Middle frontal gyrus (tissue), 1 donor: Measurements from ENCODE around the gene TSC22D4.
"Not testable (repeated sequence)": the region's sequence is repeated elsewhere in the genome, so short reads cannot be mapped to it uniquely, and the experiment has no call there.

Experiments
- DNase-seq: peaks from one replicate; pipeline ENCODE4 v3.0.0-alpha.2; 2015; ENCODE audit warnings: low spot score; ENCODE audit errors: extremely low spot score

The TSC22D4 gene

DNA sequence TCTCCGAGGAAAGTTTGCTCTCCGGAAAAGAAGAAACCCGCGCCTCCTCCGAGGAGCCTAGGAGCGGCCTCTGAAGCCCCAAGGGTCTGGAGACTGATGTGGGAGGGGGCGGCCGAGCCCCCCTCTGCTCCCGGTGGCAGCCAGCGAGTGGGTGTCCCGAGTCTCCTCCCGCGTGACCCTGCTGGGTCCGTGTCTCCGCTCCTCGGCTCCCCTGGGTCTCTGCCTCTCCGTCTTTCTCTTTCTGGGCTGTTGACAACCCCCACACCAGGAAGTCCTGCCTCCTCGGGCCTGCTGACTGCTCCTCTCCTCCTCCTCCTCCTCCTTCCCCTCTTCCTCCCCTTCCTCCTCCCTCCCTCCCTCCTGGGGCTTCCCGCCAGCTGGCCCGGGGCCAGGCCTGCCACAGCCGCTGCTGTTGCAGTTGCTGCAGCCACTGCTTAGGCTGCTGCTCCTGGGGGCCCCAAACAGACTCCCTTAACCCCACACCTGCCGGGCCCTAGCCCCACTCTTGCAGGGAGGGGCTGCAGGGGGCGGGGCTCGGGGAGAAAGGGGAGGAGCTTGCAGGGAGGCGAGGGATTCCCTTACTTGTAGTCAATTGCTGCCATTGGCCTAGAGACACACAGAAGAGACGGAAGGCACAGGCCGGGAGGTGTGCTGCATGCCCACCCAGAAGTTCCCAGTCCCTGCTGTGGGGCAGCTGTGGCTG, at the start of gene TSC22D4:
TSC22D4 (minus strand) TSS at position 257 of the 703 bp plus-strand sequence. CDS start 1,176 bp downstream, outside the sequence.
- DNase-seq, result peak; percentile 72

DNA sequence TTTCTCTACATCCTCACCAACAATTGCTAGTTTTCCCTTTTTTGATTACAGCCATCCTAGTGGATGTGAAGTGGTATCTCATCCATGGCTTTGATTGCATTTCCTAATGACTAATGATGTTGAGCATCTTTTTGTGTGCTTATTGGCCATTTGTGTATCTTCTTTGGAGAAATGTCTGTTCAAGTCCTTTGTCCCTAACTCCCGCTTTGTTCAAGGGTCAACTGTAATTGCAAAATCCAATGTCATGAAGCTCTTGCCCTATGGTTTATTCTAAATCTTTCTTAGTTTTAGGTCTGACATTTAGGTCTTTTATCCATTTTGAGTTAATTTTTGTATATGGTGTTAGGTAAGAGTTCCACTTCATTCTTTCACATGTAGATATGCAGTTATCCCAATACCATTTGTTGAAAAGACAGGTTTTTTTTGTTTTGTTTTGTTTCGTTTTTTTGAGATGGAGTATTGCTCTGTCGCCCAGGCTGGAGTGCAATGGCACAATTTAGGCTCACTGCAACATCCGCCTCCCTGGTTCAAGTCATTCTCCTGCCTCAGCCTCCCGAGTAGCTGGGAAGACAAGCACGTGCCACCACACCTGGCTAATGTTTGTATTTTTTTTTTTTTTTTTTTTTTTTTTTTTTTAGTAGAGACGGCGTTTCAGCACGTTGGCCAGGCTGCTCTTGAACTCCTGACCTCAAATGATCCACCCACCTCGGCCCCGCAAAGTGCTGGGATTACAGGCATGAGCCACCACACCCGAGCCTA, 49.3 kb upstream of the TSC22D4 start:
- not testable (repeated sequence) for DNase-seq

DNA sequence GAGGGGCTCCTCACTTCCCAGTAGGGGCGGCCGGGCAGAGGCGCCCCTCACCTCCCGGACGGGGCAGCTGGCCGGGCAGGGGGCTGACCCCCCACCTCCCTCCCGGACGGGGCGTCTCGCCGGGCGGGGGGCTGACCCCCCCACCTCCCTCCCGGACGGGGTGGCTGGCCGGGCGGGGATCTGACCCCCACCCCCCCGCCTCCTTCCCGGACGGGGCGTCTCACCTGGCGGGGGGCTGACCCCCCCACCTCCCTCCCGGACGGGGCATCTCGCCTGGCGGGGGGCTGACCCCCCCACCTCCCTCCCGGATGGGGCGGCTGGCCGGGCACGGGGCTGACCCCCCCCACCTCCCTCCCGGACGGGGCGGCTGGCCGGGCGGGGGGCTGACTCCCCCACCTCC, 44.2 kb upstream of the TSC22D4 start:
- DNase-seq, result not testable (repeated sequence)

DNA sequence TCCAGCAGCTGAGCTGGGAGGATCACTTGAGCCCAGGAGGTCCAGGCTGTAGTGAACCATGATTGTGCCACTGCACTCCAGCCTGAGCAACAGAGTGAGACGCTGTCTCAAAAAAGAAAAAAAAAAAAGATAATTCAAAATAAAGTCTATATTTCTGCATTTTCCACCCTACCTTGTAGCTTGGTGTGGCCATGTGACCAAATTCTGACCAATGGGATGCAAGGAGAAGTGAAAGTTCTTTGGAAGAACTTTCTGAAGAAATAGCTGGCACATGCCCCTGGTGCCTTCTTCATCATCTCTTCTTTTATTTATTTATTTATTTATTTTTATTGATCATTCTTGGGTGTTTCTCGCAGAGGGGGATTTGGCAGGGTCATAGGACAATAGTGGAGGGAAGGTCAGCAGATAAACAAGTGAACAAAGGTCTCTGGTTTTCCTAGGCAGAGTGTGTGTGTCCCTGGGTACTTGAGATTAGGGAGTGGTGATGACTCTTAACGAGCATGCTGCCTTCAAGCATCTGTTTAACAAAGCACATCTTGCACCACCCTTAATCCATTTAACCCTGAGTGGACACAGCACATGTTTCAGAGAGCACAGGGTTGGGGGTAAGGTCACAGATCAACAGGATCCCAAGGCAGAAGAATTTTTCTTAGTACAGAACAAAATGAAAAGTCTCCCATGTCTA, 43.0 kb upstream of the TSC22D4 start:
- not testable (repeated sequence) for DNase-seq

DNA sequence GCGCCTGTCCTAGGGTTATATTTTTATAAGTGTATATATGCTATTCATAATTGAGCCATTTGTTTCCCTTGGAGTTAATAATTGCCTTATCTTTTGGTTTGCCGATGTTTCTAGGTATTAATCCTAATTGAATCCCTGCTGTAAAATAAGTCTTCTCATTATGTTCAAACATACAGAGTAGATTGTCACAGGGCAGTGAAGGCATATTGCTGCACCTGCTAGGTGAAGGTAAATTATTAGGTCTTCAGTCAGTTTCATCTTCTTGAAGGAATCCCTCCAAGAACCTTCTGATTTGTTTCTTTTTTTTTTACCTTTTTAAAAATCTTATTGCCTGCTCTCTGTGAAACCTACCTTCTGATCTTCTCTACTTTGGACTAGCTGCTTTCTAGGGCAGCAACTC, 42.1 kb upstream of the TSC22D4 start:
- DNase-seq, result no peak

DNA sequence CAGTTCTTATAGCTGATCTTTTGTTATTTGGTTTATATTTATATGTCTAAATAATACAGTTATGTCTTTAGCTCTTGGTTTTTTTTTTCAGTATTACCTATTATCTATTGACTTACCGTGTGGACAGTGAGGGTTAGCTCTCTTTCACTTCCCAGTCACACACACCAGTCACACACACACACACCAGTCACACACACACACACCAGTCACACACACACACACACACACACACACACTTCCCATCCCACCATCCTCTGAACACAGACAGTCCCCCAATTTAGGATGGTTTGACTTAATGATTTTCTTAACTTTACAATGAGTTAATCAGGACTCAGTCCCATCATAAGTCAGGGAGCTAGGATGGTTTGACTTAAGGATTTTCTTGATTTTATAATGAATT, 41.1 kb upstream of the TSC22D4 start:
- no peak for DNase-seq

DNA sequence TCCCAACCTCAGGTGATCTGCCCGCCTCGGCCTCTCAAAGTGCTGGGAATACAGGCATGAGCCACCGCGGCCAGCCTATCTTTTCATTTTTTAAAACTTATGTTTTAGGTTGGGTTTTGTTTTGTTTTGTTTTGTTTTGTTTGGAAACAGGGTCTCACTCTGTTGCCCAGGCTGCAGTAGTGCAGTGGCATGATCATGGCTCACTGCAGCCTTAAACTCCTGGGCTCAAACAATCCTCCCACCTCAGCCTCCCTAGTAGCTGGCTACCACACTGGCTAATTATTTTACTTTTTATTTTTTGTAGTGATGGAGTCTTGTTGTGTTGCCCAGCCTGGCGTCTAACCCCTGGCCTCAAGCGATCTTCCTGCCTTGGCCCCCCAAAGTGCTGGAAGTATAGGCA, 40.6 kb upstream of the TSC22D4 start:
- DNase-seq, result no peak

DNA sequence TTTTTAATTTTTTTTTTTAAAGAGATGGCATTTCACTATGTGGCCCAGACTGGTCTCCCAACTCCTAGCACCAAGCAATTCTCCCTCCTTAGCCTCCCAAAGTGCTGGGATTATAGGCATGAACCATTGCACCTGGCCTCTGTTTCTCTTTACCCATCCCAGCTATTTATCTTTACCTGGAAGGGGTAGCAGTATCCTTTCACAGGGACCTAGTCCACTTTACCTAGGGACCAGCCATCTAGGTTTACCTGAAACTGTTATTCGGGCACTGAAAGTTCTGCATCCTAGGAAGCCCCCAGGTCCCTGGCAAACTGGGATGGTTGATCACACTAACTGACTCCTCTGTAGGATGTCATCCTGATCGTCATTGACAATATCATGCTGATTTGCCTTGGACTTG, 38.3 kb upstream of the TSC22D4 start:
- no peak for DNase-seq

DNA sequence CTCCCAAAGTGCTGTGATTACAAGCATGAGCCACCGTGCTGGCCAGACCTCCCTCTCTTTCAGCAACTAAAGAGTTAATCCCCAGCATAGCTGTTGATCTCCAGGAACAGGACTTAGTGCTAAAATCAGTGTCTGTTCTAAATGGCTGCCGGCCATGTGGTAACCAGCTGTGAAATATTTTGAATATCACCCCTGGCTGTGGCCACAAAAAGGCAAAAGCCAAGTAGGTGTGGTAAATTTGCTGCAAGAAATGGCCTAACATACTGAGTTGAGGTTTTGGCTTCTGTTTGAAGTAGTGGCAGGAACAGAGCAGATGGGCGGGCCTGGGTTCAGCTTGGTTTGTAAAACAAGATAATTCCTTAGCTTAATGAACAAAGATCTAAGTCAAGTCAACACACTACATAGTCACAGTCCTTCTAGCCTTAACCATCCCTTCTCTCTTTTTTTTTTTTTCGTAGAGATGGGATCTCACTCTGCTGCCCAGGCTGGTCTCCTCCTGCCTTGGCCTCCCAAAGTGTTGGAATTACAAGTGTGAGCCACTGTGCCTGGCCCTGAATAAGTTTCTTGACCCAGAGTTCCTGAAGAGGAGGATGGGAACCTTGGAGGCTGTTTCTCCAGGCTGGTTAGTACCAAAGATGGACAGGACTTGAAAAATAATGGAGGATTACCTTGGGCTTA, 37.3 kb upstream of the TSC22D4 start:
- no peak for DNase-seq

DNA sequence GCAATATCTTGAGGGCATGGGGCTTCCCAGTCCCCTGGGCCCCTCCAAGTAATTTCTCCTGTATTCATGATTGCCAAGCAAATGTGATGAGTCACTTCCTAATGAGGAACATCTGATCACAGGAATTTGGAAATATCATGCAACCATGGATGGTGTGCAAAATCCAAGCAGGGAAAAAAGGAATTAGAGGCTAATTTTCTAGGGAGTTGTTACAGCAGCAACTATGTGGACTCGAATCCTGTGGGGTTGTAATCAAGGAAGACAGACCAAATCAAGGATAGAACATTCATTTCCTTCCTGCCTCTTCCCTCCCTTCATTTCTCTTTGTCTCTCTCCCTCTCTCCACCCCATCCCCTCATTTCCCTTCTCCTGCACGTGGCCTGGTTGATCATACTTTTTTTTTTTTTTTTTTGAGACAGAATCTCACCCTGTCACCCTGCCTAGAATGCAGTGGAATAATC, 36.1 kb upstream of the TSC22D4 start:
- no peak for DNase-seq

DNA sequence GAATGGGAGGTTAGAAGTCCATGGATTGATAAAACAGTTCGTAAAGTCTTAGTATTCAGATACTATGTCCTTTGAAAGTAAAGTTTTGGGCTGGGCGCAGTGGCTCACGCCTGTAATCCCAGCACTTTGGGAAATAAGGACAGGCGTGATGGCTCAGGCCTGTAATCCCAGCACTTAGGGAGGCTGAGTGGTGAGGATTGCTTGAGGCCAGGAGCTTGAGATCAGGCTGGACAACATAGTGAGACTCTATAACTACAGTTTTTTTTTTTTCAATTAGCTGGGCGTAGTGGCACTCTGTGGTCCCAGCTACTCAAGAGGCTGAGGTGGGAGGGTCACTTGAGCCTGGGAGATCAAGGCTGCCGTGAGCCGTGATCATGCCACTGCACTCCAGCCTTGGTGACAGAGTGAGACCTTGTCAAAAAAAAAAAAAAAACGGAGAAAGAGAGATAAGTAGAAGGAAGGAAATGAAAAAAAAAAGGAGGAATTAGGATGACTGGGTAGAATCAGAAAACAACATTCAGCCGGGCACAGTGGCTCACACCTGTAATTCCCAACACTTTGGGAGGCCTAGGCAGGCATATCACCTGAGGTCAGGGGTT, 34.3 kb upstream of the TSC22D4 start:
- no peak for DNase-seq

DNA sequence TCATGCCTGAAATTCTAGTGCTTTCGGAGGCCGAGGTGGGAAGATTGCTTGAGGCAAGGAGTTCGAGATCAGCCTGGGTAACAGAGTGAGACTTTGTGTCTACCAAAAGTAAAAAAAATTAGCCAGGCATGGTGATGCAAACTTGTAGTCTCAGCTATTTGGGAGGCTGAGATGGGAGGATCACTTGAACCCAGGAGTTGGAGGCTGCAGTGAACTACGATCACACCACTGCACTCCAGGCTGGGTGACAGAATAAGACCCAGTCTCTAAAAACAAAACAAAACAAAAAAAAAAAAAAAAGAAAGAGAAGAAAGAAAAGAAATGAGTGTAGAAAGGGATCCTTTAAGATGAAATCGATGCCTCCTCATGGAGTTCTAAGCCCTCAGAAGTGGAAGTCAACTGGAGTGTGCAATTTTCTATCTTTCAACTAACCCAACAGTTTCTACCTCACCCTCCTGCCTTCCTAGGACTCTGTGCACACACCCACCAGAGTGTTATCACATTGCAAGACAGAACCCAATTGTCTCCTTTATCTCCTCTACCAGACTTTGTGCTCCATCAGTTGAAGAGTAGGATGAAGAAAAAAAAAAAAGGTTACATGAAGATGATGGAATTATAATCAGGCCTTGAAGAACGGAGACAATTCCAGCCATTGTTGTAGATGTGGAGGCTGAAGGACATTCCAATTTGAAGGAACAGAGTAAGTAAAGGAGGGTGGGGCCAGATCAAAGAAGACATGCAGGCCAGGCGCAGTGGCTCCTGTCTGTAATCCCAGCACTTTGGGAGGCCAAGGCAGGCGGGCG, 31.6 kb upstream of the TSC22D4 start:
- DNase-seq, result no peak

DNA sequence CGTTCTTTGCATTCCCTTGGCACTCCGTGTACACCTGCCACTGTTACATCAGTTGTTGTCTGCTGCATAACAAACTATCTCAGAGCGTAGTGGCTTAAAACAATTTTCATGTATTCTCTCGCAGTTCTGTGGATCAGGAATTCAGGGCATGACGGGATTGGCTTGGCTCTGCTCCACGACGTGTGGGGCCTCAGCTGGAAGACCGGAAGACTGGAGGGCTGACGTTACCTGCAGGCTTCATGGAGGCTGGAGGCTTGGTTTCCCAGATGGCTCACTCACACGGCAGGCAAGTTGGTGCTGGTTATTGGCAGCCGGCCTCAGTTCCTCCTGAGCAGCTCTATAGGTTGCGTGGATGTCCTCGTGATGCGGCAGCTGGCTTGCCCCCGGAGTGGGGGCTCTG, 30.2 kb upstream of the TSC22D4 start:
- DNase-seq, result no peak

DNA sequence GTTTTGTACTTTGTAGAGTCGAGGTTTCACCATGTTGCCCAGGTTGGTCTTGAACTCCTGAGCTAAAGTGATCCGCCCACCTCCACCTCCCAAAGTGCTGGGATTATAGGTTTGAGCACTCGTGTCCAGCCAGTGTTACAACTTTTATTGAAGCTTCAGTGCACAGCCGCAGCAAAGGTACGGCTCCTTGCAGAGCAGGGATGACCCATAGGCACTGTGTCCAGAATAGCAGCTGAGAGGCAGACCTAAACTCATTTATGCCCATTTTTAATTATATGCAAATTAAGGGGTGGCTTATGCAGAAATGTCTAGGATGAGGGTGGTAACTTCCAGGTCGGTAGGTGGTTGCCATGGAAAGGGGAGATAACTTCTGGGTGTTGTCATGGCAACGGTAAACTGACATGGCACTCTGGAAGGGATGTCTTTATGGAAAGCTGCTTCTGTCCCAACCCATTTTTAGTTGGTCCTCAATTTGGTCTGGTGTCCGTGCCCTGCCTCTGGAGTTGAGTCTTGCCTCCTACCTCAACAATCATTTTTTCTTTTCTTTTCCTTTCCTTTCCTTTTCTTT, 27.4 kb upstream of the TSC22D4 start:
- DNase-seq, result no peak

DNA sequence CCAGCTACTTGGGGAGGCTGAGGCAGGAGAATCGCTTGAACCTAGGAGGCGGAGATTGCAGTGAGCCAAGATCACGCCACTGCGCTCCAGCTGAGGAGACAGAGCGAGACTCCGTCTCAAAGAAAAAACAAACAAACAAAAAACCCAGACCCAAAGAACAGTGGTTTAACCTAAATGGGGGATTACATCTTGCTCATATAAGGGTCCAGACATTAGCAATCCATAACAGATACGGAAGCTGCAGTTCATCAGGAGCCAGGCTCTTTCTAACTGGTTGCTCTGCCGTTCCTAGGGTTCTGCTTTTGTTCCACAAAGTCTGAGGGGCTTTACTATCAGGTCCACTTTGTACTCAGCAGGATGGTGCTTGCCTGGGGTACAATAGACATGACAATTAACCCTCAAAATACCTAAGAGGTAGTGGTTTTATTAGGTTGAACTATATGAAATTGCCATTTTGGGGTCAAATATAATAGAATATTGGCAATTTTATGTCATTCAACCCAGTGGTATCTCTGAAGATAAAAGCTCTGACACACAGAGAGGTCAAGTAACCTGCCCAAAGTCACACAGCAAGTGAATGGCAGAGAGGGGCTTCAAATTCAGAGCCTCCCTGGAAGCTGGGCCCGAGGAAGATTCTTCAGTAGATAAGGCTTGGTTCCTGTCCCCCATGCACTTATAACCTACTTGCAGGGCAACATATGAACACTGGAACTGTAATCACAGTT, 26.0 kb upstream of the TSC22D4 start:
- DNase-seq, result no peak

DNA sequence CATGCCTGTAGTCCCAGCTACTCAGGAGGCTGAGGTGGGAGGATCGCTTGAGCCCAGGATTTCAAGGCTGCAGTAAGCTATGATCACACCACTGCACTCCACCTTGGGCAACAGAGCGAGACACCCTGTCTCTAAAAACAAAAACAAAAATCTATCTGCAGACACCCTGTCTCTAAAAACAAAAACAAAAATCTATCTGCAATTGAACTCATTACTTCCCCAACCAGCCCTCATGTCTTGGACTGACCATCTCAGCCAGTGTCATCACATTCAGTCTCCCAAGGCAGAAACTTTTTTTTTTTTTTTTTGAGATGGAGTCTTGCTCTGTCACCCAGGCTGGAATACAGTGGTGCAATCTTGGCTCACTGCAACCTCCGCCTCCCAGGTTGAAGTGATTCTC, 25.0 kb upstream of the TSC22D4 start:
- not testable (repeated sequence) for DNase-seq

DNA sequence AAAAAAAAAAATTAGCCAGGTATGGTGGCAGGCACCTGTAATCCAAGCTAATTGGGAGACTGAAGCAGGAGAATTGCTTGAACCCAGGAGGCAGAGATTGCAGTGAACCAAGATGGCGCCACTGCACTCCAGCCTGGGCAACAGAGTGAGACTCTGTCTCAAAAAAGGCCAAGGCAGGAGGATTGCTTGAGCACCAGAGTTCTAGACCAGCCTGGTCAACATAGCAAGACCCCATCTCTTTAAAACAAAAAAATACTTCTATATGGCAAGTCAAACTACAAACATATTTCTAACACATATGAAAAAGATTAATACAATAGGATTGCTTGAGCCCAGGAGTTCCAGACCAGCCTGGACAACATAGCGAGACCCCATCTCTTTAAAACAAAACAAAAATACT, 21.7 kb upstream of the TSC22D4 start:
- DNase-seq, result not testable (repeated sequence)

DNA sequence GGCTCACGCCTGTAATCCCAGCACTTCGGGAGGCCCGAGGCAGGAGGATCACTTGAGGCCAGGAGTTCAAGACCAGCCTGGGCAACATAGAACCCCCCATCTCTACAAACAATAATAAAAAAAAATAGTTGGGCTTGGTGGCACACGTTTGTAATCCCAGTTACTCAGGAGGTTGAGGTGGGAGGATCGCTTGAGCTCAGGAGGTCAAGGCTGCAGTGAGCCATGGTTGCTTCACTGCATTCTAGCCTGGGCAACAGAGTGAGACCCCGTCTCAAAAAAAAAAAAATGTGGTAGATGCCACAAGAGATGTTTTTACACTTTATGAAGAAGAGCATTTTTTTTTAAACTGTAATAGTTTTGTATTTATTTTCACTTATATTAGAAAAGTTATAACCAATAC, 17.5 kb upstream of the TSC22D4 start:
- no peak for DNase-seq

DNA sequence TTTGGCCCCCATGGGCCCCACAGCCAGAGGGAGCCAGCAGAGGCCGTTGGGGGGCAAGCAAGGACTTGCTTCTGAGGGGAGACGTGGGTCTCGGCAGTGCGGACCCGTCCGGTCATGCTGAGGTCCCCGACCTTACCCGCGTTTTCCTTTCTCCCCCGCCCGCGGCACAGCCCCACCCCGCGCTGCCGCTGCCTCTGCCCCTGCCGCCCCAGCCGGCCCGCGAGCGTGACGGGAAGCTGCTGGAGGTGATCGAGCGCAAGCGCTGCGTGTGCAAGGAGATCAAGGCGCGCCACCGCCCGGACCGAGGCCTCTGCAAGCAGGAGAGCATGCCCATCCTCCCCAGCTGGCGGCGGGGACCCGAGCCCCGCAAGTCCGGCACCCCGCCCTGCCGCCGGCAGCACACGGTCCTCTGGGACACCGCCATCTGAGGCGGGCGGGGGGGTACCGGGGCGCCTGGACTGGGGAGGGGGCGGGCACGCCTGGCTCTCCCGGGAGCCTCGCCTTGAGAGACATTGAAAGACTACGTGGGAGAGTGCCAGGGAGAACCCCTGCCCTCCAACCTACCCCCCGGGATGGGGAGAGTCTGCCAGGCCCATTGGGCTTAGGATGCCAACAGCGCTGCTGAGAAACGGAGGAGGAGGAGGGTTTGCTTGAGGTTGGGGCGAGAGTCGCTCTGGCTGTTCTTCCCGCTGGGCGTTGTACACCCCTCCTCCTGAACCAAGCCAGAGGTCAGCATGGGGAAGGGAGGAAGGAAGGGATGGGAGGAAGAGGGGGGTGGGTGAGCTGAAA, 14.7 kb upstream of the TSC22D4 start:
- no peak for DNase-seq
